Measurements from ENCODE around the gene ROPN1L. TPM values are rescaled to one million over a fixed set of nuclear protein-coding genes. Genes with fewer than 3 reads are reported as not detected.

Gene ROPN1L
- total and polyA plus RNA-seq, 10 of the 15 experiments (the other 5 are each of a cell fraction or from before 2014, with no cell fraction given) = 0.07 to 0.38 (median 0.22) TPM; not detected in 6

GRCh38 chr5:10481241-10481935 is 39.7 kb downstream of the ROPN1L start:
- in situ Hi-C loops (cut with MboI) = no loop called here
- TF ChIP-seq ETV6 (conservative IDR thresholded peaks at IDR 0.05 in 1 of 2, IDR thresholded peaks at IDR 0.05 in 1 of 2; ENCODE audit: borderline replicate concordance in 1 of 2, low read depth in 1 of 2) = no peak
- no peak for TF ChIP-seq SPI1 (IDR thresholded peaks at IDR 0.05; ENCODE audit: borderline replicate concordance, insufficient read depth, low read depth, low read length)
- TF ChIP-seq CEBPZ (IDR thresholded peaks at IDR 0.05; ENCODE audit: low read depth, low read length) = no peak
- TF ChIP-seq NR2C2 (IDR thresholded peaks at IDR 0.05; ENCODE audit: borderline replicate concordance, control insufficient read depth, insufficient read length, low read depth) = no peak
- TF ChIP-seq CREB1 (IDR thresholded peaks at IDR 0.05; ENCODE audit: low read depth) = no peak
- TF ChIP-seq JUND (IDR thresholded peaks at IDR 0.05; ENCODE audit: low read depth, low read length) = no peak
- TF ChIP-seq RELB (IDR thresholded peaks at IDR 0.05; ENCODE audit: low read depth) = no peak
- TF ChIP-seq ZBTB4 (CRISPR knock-in tag; IDR thresholded peaks at IDR 0.05) = no peak
- TF ChIP-seq ZNF207 (IDR thresholded peaks at IDR 0.05; ENCODE audit: borderline replicate concordance) = no peak
- TF ChIP-seq CEBPB (IDR thresholded peaks at IDR 0.05; ENCODE audit: borderline replicate concordance in 1 of 2, low read depth in 2 of 2, low read length in 2 of 2) = no peak
- no peak for TF ChIP-seq NFYB (IDR thresholded peaks at IDR 0.05; ENCODE audit: insufficient read depth, low read depth, low read length)
- no peak for TF ChIP-seq BMI1 (IDR thresholded peaks at IDR 0.05; ENCODE audit: borderline replicate concordance)
- no peak for TF ChIP-seq TCF12 (IDR thresholded peaks at IDR 0.05; ENCODE audit: low read depth, low read length)

More at GRCh38 chr5:10481241-10481935, 39.7 kb downstream of the ROPN1L start:
- Histone ChIP-seq H3K9ac (ENCODE audit: control insufficient read depth, insufficient read depth, low read length) (no peak overlapping the region), H3K27me3 (replicated peaks in 1 of 2; ENCODE audit: control insufficient read depth in 2 of 2, insufficient read depth in 2 of 2, low read length in 1 of 2) (no peaks in the 10 kb centered on the region), H3K36me3 (ENCODE audit: control insufficient read depth in 2 of 2, insufficient read depth in 2 of 2, low read length in 1 of 2) (no peaks in the 10 kb centered on the region), H3K4me3 (no peak overlapping the region), H4K20me1 (ENCODE audit: control insufficient read depth, insufficient read depth) (no peaks in the 10 kb centered on the region), H3K27ac (ENCODE audit: control insufficient read depth, insufficient read depth) (no peak overlapping the region), H3K79me2 (ENCODE audit: control insufficient read depth, insufficient read depth, low read length) (no peaks in the 10 kb centered on the region), H3K4me1 (ENCODE audit: control insufficient read depth, insufficient read depth, low read length) (no peaks in the 10 kb centered on the region), H2AFZ (ENCODE audit: control insufficient read depth, low read depth, low read length) (no peak overlapping the region), H3K4me2 (ENCODE audit: control insufficient read depth, insufficient read depth) (no peak overlapping the region), H3K9me3 (replicated peaks; ENCODE audit: control insufficient read depth, insufficient read depth, low read length) (no peaks in the 10 kb centered on the region)
- ATAC-seq = peak; percentile 29
- 50% methylated on average over 10 of the region's 10 CpGs for whole genome bisulfite sequencing (ENCODE audit: insufficient coverage, insufficient replicate concordance, low lambda C conversion rate, missing lambda C conversion rate)
- BruUV-seq (replicated peaks) = no TSS peak
- ChIA-PET RAD21 (ENCODE audit: unreplicated experiment) (no interaction called here), CTCF (interaction anchor here (0.6 to 1.0 kb wide), 2 partner anchors 14 to 31 kb away, joined by 3 read pairs; no protein-coding TSS in a partner anchor), SMC1A (ENCODE audit: uncharacterized antibody, unreplicated experiment) (interaction anchor here (1.1 kb wide), 1 partner anchor 39 kb away, joined by 3 read pairs; no protein-coding TSS in a partner anchor), POLR2A (no interaction called here)
- FAIRE-seq = no peak
- no peak for DNase-seq (ENCODE audit: low read depth, low spot score)
- intact Hi-C loops (cut with micrococcal nuclease; ENCODE audit: unreplicated experiment) = no loop called here

Data from GM12878 (cell line).